WERI-Rb-1 (cell line): Measurements from ENCODE around the gene SERINC1.

Source experiments
- DNase-seq: peaks from one replicate; pipeline ENCODE4 v3.0.0-alpha.2; 2020
- H3K27ac ChIP-seq: fragments of 250-450 bp; sonication (Bioruptor Pico); 2 replicates; pipeline ENCODE4 v1.5.1; 2020; ENCODE audit warnings: mild to moderate bottlenecking, moderate library complexity
- H3K27me3 ChIP-seq: fragments of 250-450 bp; sonication (Bioruptor Pico); 2 replicates; pipeline ENCODE4 v1.5.1; 2021; ENCODE audit warnings: mild to moderate bottlenecking, low read depth, moderate library complexity; ENCODE audit not compliant: insufficient read depth, severe bottlenecking
- H3K36me3 ChIP-seq: fragments of 250-450 bp; sonication (Bioruptor Pico); 2 replicates; pipeline ENCODE4 v1.5.1; 2020; ENCODE audit warnings: mild to moderate bottlenecking, moderate library complexity
- H3K4me3 ChIP-seq: 2 replicates; pipeline ENCODE4 v1.5.1; 2011; ENCODE audit warnings: low read depth, mild to moderate bottlenecking, control low read depth, low read length
- H3K9me3 ChIP-seq: fragments of 250-450 bp; sonication (Bioruptor Pico); 2 replicates; pipeline ENCODE4 v1.5.1; 2021; ENCODE audit warnings: mild to moderate bottlenecking, moderate library complexity; ENCODE audit not compliant: severe bottlenecking
- CTCF ChIP-seq: IDR thresholded peaks from 2 replicates; pipeline ENCODE4 v1.5.1; 2011; ENCODE audit warnings: low read depth, mild to moderate bottlenecking, control low read depth, inconsistent platforms, low read length

SERINC1 gene

GRCh38 chr6:122416825-122417224, 54.8 kb downstream of the SERINC1 start:
- H3K27me3 ChIP-seq, result no peaks in the 10 kb centered on the region
- TF ChIP-seq CTCF, result no peak
- DNase-seq, result no peak
- H3K4me3 ChIP-seq, result no peak overlapping the region
- H3K9me3 ChIP-seq, result no peaks in the 10 kb centered on the region
- H3K36me3 ChIP-seq, result peaks cover 70% of the 10 kb centered on the region
- H3K27ac ChIP-seq, result no peak overlapping the region

GRCh38 chr6:122412001-122412400, 59.6 kb downstream of the SERINC1 start:
- no peak for DNase-seq
- Histone ChIP-seq H3K9me3 (no peaks in the 10 kb centered on the region), H3K27me3 (no peaks in the 10 kb centered on the region), H3K4me3 (no peak overlapping the region), H3K27ac (no peak overlapping the region), H3K36me3 (peaks cover 39% of the 10 kb centered on the region)
- TF ChIP-seq CTCF, result no peak

- H3K36me3 ChIP-seq, result peaks cover 23% of the 10 kb centered on the region
- H3K27ac ChIP-seq, result no peak overlapping the region
- H3K4me3 ChIP-seq, result no peak overlapping the region
- H3K27me3 ChIP-seq, result no peaks in the 10 kb centered on the region
- TF ChIP-seq CTCF, result no peak
- no peak for DNase-seq
- H3K9me3 ChIP-seq, result no peaks in the 10 kb centered on the region
Measured at GRCh38 chr6:122408702-122409458, 62.7 kb downstream of the SERINC1 start.

- H3K36me3 ChIP-seq, result peaks cover 19% of the 10 kb centered on the region
- no peak overlapping the region for H3K27ac ChIP-seq
- no peaks in the 10 kb centered on the region for H3K27me3 ChIP-seq
- no peak overlapping the region for H3K4me3 ChIP-seq
- no peak for TF ChIP-seq CTCF
- H3K9me3 ChIP-seq, result no peaks in the 10 kb centered on the region
- DNase-seq, result no peak
Measured at GRCh38 chr6:122408240-122408639, 63.4 kb downstream of the SERINC1 start.

- H3K27ac ChIP-seq, result no peak overlapping the region
- no peak for TF ChIP-seq CTCF
- no peaks in the 10 kb centered on the region for H3K27me3 ChIP-seq
- no peak overlapping the region for H3K4me3 ChIP-seq
- no peak for DNase-seq
- no peaks in the 10 kb centered on the region for H3K9me3 ChIP-seq
- peaks cover 20% of the 10 kb centered on the region for H3K36me3 ChIP-seq
Measured at GRCh38 chr6:122407712-122408111, 63.9 kb downstream of the SERINC1 start.

GRCh38 chr6:122406187-122406586, 65.4 kb downstream of the SERINC1 start:
- no peak overlapping the region for H3K4me3 ChIP-seq
- TF ChIP-seq CTCF, result no peak

More at GRCh38 chr6:122406187-122406586, 65.4 kb downstream of the SERINC1 start:
- DNase-seq, result no peak
- Histone ChIP-seq H3K27me3 (no peaks in the 10 kb centered on the region), H3K27ac (no peak overlapping the region), H3K36me3 (peaks cover 17% of the 10 kb centered on the region), H3K9me3 (no peaks in the 10 kb centered on the region)
